CD4-positive, alpha-beta T cell treated with Interleukin-4 for 1 hour (primary cell): Measurements from ENCODE around the gene ADIRF.
"Not testable (repeated sequence)": the region's sequence is repeated elsewhere in the genome, so short reads cannot be mapped to it uniquely, and the experiment has no call there.

Experiments used
- DNase-seq, 2 donors: peaks; one replicate each; pipeline ENCODE4 v3.0.0-alpha.2; 2020 to 2022

The ADIRF gene

DNA sequence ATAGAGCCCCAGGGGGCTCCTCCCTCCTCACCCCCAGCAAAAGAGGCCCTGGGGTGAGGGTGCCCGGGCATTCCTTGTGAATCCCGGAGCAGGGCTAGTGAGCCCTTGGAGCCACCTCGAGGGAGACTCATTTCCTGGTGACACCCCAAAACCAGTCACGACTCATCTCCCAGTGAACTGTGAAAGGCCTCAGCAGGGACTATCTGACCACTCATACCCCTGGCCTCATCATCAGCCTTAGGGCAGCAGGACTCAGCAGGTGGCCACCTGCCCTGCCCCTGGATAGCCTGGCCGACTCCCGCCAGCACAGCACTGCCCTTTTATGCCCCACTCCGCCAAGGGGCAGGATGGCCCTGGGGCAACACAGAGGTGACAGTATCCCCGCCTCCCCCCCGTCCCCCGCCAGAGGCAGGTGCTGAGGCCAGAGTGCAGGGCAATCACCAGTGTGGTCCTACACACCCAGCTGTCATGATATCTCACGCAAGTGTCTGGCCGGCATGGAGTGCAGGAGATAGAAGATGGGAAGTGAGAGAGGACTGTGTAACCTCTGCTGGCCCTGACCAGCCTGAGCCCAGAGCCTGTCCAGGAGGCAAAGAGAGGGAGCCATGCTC lies 6.7 kb upstream of the ADIRF start:
- DNase-seq = no peak

DNA sequence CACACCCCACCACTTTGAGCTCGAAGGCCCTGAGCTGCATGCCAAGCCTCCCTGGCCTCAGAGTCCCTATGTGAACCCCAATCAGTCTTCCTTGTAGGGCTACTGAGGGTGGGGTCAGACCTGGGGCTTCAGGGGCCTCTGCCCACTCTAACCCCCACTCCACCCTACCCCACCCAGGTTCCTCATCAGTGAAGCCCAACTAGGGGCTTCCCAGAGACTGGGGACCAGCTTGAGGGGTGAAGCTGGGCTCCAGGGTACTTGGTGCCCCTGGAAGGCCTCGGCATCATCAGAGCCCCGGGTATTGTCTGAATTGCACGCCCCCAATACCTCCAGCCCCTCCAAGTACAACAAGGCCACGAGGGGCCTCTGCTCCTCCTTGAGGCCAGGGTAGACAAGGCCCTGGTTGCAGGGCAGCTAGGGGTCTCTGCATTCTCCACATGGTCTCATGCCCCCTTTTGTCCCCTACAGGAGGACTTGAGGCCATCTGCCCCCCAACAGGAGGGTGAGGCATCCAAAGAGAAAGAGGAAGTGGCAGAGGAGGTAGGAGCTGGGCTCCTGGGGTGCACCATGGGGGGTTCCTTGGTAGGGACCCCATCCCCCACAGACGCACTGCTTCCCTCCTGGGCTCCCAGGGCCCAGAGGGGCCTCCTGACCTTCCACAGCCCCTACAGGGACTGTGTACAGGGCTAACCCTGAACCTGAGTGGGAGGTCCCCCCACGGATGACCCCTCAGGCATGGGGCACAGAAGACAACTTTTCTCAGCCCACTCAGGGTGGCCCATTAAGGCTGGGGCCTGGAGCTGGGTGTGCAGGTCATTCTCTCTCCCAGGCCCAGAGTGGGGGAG lies 5.9 kb upstream of the ADIRF start:
- no peak for DNase-seq

DNA sequence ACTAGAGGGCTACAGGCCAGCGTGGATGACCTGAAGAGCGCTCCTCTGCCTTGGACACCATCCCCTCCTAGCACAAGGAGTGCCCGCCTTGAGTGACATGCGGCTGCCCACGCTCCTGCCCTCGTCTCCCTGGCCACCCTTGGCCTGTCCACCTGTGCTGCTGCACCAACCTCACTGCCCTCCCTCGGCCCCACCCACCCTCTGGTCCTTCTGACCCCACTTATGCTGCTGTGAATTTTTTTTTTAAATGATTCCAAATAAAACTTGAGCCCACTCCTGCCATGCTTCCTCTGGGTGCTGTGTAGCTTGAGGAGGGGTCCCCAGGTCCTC lies 5.3 kb upstream of the ADIRF start:
- DNase-seq = peak in 1 of 2 donors; percentile 4

DNA sequence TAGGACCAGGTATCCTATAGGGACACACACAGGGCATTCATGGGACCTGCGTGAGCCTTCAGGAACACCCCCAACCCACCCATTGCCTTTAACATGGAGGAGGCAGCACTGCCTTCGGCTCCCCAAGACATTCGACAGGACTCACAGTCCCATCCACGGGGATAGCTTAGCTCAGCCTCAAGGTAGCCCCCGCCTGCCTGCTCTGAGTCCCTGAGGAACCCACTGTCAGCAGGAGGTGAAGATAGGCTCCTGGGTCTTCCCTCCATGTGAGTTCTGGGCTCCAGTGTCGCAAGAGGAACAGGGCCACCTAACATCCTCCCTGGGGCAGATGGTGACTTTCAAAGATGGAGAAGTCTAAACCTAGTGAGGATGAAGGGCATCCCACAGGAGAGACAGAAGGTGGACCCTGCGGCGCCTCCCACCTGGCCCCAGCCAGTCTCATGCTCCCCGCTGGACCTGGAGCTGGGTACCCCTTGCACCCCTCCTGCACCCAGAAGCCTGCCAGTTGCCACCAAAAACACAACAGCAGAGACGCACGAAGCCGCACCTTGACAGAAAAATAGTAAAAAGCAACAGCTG lies 4.9 kb upstream of the ADIRF start:
- DNase-seq = peak in 1 of 2 donors; percentile 4

DNA sequence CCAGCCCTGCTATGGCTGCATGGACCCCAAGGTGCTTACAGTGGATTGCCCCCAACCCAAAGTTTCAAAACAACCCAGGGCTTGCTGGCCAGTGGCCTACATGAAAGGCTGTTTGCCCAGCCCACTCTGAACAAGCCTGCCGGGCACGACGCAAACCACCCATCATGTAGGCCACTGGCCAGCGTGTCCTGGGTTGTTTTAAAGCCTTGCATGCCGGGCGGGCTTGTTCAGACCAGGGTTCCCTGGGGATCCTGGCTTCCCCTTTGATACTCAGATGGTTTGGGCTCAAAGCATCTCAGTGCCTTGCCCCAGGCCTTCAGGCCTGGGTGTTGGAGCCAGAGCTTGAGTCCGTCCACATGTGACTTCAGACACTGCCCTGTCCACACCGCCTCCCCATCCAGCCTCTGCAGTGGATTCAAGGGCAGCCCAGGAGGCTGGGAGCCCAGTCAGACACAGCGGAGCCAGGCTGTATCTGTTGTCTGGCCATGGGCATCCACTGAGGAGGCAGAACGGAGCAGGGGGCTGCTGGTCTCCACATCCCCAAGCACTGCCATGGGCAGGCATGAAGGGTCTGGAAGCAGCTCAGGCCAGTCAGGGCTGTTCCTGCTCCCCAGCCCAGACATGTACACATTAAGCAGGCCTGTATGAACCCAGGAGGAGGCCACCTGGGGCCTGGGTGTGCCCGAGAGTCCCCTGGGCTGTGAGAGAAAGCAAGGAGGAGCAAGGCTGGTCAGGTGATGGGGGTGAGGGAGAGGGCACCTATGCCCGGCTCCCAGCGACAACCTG lies 4.0 kb upstream of the ADIRF start:
- DNase-seq = peak in 1 of 2 donors; percentile 10

DNA sequence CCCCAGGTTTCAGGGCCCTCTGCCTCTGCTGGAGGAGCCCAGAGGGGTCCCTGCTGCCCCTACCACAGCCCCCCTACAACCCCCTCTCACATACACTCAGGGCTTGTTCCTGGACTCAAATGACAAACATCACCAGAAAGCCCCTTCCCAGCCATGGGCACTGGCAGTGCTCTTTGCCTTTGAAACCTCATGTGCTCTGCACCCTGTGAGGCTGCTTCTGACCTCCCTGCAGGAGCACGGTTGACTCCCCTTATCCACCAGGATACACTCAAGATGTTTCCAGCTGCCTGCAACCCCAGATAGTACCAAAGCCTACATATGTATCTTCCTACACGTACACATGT lies 3.5 kb upstream of the ADIRF start:
- no peak for DNase-seq

DNA sequence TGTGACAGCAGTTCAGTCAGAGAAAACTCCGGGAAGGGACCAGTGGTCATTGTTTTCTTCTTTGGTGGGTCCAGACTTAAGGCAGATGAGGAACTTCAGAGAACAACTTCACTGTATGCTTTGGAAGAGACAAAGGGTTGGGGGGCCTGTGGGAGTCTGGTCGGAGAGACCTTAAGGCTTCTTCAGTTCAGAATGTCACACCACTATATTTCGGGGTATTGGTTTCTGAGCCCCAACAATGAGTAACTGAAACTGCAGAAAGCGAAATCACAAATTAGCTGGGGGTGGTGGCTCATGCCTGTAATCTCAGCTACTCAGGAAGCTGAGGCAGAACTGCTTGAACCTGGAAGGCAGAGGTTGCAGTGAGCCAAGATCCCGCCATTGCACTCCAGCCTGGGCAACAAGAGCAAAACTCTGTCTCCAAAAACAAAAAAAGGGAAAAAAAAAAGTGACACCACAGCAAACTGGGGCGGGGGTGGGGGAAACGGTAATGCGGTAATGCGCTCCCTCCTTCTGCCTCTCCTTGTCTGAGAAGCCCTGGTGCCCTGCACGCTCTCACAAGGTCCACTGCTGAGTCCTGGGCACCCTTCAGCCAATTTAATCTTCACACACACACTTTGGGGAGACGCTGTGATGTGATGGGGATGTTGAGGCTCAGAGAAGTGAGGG lies 2.2 kb upstream of the ADIRF start:
- DNase-seq = peak in 1 of 2 donors; percentile 7

DNA sequence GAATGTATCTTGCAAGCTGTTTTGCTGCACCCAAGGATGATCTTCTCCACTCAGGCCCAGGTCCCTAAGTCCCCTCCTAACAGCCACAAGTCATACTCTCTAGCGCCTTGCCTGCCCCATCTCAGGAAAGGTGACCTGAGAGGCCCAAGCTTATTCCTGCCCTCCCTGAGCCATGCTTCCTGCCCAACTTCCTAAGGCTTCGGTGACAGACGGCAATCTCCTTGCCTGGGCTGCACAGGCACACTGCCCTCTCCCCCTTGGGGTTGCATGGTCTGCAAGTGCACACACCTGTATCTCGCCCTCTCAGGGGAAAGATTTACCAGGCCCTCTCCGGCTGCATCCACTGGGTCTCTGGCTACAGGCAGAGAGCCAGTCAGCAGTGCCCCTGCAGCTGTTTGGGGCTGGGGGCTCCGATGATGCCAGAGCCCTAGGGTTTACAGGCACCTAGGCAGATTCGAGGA lies 771 bp upstream of the ADIRF start:
- DNase-seq = no peak

DNA sequence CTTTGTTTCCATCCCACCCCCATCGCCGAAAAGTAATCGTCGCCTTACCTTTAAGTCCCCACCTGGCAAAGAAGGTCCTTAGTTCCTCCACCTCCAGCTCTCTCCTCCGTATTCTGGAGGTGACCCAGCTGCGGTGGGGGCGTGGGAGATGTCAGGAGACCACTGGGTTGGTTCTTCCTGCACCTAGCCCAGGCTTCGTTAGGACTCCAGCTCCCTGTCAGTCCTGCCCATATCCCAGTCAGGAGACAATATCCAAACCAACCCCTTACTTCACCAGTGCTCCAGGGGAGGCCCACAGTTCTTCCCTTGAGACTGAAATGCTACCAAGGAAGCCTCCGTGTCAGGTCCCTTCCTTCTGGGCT lies 693 bp downstream of the ADIRF start:
- no peak for DNase-seq

DNA sequence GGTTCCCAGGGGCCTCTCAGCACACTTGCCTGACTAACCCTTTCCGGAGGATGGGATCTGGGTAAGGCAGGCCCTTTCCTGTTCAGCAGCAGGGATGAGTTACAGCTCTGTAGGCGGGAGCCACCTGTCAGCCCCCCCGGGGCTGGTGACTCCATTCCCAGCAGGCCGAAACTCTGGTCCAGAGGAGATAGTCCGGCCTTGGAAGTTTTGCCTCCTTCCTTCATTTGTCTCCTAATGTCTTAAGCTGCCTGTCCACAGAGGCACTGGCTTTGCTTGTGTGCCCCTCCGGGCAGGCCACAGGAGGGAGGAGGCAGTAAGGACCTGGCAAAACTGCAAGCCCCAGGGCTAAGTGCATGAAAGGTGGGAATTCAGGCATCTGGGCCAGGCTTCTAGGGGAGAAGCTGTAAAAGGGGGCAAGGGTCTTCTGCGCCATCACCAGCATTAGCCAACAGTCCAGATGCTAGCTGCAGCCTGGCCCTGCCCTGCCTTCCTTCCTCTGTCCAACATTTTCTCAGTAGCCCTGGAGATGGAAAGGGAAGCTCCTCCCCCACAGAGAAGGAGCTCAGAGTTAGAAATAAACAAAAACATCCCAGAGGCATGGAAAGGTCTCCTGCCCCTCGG lies 1.2 kb downstream of the ADIRF start:
- no peak for DNase-seq

DNA sequence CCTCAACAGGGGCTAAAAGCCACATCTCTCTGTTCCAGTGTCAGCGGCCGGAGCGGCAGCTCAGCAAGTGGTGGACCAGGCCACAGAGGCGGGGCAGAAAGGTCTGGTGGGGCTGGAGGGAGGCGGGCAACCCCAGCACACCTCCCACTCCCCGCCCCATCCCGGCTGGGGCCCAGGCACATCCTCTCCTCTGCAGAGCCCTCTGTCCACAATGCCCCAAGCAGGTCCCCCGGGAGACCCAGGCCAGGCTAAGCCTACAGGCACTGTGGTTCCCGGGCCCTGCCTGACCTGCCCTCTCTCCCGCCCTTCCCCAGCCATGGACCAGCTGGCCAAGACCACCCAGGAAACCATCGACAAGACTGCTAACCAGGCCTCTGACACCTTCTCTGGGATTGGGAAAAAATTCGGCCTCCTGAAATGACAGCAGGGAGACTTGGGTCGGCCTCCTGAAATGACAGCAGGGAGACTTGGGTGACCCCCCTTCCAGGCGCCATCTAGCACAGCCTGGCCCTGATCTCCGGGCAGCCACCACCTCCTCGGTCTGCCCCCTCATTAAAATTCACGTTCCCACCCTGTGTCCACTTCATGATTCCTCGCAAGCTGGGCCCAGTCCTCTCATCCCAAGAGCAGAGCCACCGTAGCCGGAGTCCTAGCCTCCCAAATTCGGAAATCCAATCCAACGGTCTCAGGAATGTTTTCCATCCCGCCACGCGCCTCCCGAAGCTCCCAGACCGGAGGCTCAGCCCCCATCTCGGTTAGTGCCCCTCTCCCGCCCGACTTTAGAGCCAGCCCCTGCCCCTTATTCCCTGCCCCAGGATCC lies 2.1 kb downstream of the ADIRF start:
- DNase-seq = no peak

DNA sequence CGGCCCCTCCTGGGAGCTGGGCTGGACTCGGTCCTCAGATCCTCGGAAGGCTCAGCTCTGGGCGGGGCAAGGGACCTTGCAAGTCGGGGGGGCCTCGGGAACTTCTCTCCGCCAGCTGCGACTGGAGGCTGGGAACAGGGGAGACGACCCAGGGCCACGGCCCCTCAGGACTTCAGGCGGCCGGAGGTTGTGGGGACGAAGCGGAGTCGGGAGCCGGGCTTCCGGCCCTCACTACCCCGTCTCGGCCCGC lies 2.6 kb downstream of the ADIRF start:
- no peak for DNase-seq

DNA sequence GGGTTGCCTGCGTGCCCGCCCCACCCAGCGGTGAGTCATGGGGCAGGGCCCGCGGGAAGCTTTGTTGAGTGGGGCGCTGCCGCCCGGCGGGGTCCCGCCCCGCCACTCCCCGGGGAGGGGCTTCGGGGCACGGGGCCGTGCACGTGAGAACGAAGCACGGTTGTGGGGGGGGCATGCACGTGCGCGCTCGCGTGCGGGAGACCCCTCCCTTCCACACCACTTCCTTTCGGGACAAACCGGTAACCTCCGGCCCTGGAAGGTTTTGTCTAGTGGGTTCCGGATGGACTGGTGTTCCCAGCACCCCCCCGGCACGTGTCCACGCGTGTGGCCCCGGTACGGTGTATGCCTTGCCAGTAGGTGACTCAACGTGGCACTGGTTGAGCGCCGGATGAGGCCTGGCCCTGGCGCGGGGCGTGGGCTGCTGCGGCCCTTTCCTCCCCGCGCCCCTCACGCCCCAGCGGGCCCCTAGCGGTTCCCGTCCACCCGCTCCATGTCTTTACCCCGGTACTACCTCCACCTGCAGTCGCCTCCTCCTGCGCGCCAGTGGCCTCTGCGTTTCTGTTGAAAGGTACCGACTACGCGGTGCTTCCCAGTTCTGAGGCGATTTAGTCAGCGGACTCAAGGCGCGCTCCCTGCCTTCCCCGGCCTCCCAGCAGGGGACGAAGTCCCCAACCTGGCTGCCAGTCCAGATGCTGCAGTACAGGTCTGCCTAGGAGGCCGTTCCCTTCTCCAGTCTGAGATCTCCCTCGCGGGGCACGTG lies 3.1 kb downstream of the ADIRF start:
- DNase-seq = peak; percentile 91 to 93

DNA sequence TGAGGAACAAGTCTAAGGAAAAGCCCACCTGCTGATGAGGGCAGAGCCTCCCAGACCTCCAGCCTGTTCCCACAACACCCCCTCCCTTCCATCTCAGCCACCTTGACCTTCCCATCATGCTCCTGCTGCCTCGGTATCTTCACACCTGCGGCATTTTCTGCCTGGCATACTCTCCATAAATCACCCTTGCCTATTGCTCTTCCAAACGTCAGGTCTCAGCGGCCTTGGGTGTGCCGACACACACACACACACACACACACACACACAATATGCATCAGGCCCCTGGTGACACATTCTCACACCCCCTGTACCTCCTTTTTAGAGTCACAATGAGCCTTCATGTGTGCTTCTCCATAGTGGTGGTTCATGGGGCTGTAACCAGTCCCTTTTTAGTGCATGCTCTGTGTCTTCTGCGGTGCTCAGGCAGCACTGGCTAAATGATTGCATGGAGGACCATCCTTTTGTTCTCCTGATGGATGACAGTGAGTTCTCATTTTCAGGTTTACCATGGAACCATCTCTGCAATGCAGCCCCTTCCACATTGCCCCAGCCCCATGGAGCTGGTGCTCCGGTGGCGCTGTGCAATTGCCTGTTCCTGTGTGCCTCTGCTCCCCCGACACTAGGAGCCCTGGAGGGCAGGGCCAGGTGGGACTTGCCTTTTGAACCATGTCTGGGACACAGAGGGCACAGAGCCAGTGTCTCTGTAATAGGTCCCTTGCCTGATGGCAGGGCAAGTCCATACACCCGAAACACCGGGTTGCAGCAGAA lies 4.5 kb downstream of the ADIRF start:
- no peak for DNase-seq

DNA sequence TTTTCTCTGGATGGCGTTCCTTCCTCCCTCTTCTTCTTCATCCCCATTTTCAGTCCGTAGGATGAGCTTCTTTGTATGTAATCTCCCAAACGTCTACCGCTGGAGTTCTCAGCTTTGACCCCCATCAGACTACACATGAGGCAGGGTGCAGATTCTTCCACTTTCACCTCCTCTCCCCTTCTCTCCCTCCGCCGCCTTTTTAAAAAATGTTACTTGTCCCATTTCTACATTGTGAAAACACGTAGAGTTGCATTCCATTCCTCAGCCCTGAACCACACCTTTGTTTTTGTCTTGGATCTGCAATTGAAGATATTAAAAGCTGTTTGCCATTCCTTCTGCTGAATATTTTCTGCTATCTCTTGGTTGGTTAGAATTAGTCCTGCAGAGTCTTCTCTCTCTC lies 6.2 kb downstream of the ADIRF start:
- no peak for DNase-seq

DNA sequence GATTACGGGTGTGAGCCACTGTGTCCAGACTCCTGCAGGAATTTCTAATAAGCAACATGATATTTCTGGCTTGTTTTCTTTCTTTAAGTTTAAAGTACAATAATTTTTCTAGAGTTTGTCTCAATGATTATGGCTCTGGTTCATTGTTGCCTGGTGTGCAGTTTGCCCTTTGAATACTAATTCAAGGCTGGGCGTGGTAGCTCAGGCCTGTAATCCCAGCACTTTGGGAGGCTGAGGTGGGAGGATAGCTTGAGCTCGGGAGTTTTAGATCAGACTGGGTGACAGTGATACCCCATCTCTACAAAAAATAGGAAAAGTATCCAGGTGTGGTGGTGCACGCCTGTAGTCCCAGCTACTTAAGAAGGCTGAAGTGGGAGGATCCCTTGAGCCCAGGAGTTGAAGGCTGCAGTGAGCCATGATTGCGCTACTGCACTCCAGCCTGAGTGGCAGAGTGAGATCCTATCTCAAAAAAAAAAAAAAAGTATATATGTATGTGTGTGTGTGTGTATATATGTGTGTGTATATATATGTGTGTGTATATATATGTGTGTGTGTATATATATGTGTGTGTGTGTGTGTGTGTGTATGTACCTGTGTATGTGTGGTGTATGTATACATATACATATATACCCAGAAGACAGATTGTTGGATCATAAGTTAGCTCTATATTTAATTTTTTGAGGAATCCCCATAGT lies 8.2 kb downstream of the ADIRF start:
- no peak for DNase-seq

DNA sequence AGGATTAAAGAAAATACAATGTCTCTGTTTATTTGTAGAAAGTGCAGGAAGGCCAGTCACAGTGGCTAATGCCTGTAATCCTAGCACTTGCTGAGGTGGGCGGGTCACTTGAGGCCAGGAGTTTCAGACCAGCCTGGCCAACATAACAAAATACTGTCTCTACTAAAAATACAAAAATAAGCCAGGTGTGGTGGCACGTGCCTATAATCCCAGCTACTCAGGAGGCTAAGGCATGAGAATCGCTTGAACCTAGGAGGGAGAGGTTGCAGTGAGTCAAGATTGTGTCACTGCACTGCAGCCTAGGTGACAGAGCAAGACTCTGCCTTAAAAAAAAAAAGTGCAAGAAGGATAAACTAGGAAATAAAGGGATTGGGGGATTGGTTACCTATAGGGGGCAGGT lies 10.2 kb downstream of the ADIRF start:
- DNase-seq = not testable (repeated sequence)

DNA sequence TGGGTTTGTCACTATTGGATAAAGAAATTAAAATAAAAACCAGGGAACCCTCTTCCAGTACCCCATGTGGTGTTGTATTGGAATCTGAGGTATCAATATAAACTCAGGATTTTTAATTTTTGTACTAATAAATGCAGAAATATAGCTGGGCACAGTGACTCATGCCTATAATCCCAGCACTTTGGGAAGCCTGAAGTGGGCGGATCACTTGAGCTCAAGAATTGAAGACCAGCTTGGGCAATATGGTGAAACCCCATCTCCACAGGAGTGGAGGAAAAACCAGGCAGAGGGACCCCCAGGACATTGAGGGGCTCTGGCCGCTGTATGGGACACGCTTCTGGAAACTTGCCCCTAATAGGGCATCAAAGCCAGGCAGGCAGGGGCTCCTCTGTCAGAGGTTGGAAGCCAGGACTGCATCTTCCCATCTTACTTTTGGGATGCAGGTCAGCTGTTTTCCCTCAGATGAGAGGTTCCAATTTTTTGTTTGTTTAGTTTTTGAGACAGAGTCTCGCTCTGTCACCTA lies 11.1 kb downstream of the ADIRF start:
- DNase-seq = no peak

DNA sequence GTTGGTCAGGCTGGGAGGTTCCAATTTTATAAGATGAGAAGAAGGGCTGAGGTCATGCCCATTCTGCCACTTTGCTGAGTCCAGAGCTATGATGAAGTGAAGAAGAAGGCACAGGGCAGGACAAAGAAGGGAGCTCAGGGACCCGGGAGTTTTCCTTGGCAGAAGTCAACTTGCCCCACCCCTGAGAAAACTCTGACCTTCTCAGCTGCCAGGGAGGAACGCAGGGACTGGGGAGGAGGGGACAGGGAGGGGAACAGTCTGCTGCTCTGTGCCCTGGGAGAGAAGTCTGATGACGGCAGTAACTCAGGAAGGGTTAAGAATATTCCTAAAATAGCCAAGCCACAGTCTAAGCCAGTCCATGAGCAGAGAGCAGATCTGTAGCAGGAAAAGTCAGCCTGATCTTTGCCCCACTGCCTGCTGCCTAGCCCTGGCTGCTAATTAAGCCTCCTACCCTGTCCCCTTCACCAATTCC lies 11.7 kb downstream of the ADIRF start:
- DNase-seq = no peak
